GM19455 (cell line): Measurements from ENCODE around the gene SLC7A4.
"Not testable (repeated sequence)": the region's sequence is repeated elsewhere in the genome, so short reads cannot be mapped to it uniquely, and the experiment has no call there.

Experiments used
- ATAC-seq: cut with Tn5 transposase; IDR thresholded peaks from one replicate; pipeline ENCODE4 v1.9.1; 2021; ENCODE audit not compliant: unreplicated experiment

SLC7A4 gene

GRCh38 chr22:21064917-21065864 lies 32.8 kb upstream of the SLC7A4 start:
- ATAC-seq, result no peak

DNA sequence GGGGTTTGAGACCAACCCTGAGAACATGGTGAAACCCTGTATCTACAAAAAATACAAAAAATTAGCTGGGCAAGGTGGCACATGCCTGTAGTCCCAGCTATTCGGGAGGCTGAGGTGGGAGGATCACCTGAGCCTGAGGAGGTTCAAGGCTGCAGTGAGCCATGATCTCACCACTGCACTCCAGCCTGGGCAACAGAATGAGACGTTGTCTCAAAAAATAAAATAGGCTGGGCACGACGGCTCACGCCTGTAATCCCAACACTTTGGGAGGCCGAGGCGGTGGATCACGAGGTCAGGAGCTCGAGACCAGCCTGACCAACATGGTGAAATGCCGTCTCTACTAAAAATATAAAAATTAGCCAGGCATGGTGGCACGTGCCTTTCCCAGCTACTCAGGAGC lies 32.1 kb upstream of the SLC7A4 start:
- not testable (repeated sequence) for ATAC-seq

DNA sequence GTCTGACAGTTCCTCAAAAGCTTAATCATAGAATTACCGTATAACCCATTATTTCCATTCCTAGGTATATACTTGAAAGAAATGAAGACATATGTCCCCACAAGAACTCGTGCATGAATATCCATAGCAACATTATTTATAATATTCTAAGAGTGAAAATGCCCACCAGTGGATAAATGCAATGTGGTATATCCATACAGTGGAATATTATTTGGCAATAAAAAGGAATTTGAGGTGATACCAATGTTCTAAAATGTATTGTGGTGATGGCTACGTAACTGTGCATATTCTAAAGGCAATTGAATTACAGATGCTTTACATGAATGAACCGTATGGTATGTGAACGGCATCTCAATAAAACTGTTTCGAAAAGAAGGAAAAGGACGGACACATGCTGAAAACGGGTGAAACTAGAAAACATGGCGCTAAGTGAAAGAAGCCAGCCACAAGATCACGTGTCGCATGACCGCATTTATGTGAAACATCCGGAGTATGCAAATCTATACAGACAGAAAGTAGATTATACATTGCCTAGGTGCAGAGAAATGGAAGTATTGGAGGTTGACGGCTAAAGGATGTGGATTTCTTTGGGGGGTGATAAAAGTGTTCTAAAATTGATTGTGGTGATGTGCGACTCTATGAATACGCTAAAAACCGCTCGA lies 29.4 kb upstream of the SLC7A4 start:
- ATAC-seq, result not testable (repeated sequence)

- ATAC-seq, result not testable (repeated sequence)
Measured at GRCh38 chr22:21060363-21060762, 28.0 kb upstream of the SLC7A4 start.

DNA sequence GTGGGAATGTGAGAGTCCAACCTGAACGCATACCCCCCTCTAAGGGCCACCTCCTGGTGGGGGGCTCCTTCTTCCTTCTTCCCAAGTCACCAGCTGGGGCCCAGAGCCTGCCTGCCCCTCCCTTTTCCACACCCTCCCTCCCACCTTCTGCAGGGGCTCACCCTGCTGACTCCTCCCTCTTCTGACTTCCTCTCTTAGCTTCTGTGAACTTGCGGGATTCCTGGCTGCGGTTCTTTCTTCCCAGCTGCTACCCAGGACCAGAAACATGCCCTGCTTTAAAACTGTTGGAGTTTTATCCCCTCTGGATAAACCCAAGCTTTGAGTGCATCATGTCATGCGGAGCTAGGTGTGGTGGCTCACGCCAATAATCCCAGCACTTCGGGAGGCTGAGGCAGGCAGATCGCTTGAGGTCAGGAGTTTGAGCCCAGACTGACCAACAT lies 23.5 kb upstream of the SLC7A4 start:
- ATAC-seq, result no peak

GRCh38 chr22:21055564-21055834 lies 23.1 kb upstream of the SLC7A4 start:
- ATAC-seq, result no peak

GRCh38 chr22:21054714-21055563 lies 22.6 kb upstream of the SLC7A4 start:
- no peak for ATAC-seq

DNA sequence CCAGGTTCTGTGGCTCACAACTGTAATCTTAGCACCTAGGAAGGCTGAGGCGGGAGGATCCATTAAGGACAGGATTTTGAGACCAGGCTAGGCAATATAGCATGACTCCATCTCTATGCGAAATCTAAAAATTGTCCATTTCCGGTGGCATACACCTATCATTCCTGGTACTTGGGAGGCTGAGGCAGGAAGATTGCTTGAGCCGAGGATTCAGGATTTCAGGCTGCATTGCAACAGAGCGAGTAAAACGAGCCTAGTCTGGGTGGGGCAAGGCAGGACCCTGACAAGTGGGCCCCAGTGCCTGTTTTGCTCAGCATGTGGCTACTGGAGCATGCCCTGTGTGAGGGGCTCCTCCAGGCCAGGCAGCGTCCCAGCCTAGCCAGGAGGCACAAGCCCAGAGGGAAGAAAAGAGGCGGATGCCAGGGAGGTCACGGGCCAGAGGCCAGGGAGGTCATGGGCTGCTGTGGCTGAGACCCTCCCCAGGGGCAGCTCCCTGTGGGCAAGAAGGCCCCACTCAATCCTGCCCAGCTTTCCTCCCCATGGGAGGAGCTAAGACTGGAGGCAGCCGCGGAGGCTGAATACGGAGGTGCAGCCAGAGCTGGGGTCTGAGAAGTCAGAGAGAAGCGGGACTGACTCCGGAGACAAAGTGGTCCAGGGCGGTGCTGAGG lies 21.8 kb upstream of the SLC7A4 start:
- no peak for ATAC-seq

DNA sequence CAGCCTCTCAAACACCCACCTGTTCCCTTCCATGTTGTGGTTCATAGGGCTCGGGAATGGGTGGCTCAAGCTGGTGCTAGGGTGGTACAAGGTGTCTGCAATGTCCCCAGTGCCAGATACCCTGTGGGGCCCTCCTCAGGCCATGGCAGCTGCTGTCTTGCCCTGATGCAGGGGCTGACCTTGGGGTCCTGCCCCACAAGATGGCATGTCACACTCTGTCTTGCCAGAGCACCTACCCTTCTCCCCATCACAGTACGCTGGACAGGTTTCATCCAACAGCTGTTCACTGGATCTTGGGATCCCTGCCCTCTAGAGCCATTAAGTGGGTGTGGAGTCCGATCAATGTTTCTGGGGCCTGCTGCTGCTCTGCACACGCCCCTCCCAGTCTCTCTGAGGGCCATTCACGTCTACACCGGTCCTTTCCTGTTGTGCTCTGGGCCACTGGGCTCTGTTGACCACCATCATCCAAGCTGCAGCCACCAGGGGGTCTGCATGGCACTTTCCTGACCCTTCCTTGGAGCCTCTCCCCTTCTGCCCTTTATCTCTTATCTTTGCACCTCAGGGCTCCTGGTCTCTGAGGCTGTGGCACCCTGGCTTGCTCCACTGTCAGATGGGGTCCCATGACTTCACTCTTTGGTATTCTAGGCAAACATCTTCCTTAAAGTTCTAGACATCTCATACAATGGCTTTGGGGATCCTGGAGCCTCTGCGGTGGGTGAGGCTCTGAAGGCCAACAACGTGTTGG lies 20.5 kb upstream of the SLC7A4 start:
- no peak for ATAC-seq

DNA sequence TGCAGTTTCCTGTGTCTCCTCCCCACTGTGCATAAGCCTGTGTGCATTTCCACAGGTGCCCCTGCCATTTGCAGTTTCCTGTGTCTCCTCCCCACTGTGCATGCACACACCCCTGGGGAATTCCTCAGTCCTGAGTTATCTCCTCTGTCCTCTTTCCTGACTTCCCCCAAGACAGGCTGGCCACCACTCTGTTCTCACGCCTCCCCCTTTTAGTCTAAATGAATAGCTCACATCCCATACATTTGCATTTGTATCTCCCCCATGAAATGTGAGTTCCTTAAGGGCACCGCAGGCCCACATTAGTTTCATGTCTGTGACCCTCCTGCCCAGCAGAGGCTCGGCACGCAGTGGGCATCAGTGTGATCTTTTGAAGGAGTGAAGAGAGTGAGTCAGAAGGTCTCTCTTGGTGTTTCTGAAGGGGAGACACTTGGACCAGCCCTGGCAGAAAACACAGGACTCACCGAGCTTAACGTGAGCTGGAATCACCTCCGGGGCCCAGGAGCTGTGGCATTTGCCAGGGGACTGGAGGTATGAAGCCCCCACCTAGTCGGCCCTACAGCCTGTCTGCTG lies 19.6 kb upstream of the SLC7A4 start:
- ATAC-seq, result no peak

- ATAC-seq, result no peak
Measured at GRCh38 chr22:21051145-21051830, 18.9 kb upstream of the SLC7A4 start.

- not testable (repeated sequence) for ATAC-seq
Measured at GRCh38 chr22:21048965-21049364, 16.6 kb upstream of the SLC7A4 start.

DNA sequence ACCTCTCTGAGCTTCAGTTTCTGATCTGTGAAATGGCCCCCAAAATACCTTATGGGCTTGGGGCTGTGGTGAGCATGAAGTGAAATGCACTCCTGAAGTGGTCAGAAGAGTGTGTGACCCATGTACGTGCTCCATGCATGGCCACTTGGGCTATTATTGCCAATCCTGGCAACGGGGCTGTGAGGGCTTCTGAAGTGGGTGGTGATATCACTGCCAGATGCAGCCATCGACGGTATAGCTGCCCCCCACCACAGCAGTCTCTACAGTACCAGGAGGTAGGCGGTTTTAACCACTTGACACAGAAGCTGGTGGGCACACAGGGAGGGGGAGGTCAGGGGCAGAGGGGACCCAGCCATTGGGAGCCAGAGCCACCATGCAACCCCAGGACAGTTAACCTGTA lies 16.1 kb upstream of the SLC7A4 start:
- ATAC-seq, result not testable (repeated sequence)

DNA sequence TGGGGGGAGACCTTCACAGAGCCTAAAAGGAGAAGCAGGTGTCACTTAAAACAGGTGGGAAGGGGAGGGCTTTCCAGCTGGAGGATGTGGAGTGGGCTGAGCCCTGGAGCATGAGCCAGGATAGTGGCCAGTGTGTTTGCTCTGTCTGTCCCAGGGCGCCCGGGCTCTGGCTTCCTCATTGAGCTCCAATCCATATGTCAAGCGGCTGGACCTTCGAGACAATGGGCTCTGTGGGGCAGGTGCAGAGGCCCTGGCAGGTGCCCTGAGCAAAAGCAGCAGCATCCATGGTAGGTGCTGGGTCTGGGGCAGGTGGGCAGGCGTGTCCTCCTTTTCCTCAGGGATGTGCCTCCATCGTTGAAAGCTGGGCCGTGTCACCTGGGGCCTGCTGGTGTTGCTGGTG lies 15.4 kb upstream of the SLC7A4 start:
- no peak for ATAC-seq

- ATAC-seq, result no peak
Measured at GRCh38 chr22:21047035-21047661, 14.8 kb upstream of the SLC7A4 start.

- peak; percentile 83 for ATAC-seq
Measured at GRCh38 chr22:21045585-21046294, 13.4 kb upstream of the SLC7A4 start, which contains the start of gene LRRC74B. Gene LRRC74B, plus strand, starts transcription at chr22:21045946. Its CDS starts 41 bp downstream, at chr22:21045987.

DNA sequence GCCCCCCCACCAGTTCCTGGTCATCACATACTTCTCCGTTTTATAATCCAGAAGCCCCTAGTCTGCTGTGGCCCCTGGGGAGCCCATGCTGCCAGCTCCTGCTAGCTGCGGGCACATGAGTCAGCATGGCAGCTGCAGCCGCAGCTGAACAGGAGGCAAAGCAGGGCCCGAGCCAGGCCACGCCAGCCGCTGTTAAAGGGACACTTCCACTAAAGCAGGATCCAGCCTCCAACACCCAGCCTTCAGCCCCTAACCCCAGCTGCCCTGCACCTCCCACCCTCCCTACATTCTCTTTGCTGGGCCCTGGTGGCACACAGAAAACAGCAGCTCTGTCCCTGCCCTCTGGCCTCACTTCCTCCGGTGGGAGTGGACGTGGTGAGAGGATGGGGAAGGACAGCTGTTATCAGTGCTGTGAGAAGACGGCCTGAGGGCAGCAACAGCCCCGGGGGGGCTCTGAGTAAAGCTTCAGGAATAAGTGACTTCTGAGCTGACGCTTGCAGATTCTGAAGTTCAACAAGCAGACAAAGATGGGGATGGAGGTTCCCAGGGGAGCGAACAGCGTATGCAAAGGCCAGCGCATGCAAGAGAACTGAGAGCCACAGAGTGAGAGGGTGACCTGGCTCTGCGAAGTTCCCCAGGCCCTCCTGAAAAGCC lies 12.7 kb upstream of the SLC7A4 start:
- no peak for ATAC-seq
